SK-MEL-5 (cell line): ENCODE results near the gene PKD2. TPM values are rescaled to one million over a fixed set of nuclear protein-coding genes. Genes with fewer than 3 reads are reported as not detected.
A peak's percentile ranks its signal among the peaks of the same experiment; 100 is the strongest.
"Not testable (repeated sequence)": the region's sequence is repeated elsewhere in the genome, so short reads cannot be mapped to it uniquely, and the experiment has no call there.

Source experiments
- DNase-seq: peaks from one replicate; pipeline ENCODE4 v3.0.0-alpha.2; 2016; ENCODE audit warnings: low read depth, low spot score
- in situ Hi-C: cut with HindIII; loops from 2 replicates; pipeline ENCODE4 v1.10.0; 2016; ENCODE audit warnings: low sequenced_read_pairs, high pct_unique_total_duplicates, low pct_unique_long_range_greater_than_20kb
- total RNA-seq: library from RNA; depleted of rRNA; stranded (reverse); fragments of >200 nt; shearing (Covaris generic); gene quantifications from 2 replicates; pipeline ENCODE4 v1.2.3, GENCODE V29; 2014

PKD2 gene
- total RNA-seq, 1 experiment from 2014 or later, result 33.0 TPM

GRCh38 chr4:88012647-88013046 lies 5.2 kb downstream of the PKD2 start:
- no peak for DNase-seq
- in situ Hi-C loops, result no loop called here

GRCh38 chr4:88014386-88014905 lies 7.0 kb downstream of the PKD2 start:
- in situ Hi-C loops, result no loop called here
- DNase-seq, result peak; percentile 55

GRCh38 chr4:88015659-88016295 lies 8.3 kb downstream of the PKD2 start:
- in situ Hi-C loops, result no loop called here
- DNase-seq, result no peak

- in situ Hi-C loops, result no loop called here
- DNase-seq, result no peak
Measured at GRCh38 chr4:88017516-88018297, 10.3 kb downstream of the PKD2 start.

GRCh38 chr4:88018466-88018865 lies 11.0 kb downstream of the PKD2 start:
- in situ Hi-C loops, result no loop called here
- no peak for DNase-seq

- DNase-seq, result no peak
- in situ Hi-C loops, result no loop called here
Measured at GRCh38 chr4:88021824-88022223, 14.4 kb downstream of the PKD2 start.

- DNase-seq, result no peak
- in situ Hi-C loops, result no loop called here
Measured at GRCh38 chr4:88022289-88022688, 14.9 kb downstream of the PKD2 start.

- in situ Hi-C loops, result loop anchor here (25.0 kb wide), 1 partner anchor 486 kb away; the partner anchor contains the start of gene PYURF
- not testable (repeated sequence) for DNase-seq
Measured at GRCh38 chr4:88025868-88026661, 18.6 kb downstream of the PKD2 start.

GRCh38 chr4:88027611-88028608 lies 20.5 kb downstream of the PKD2 start:
- in situ Hi-C loops, result loop anchor here (25.0 kb wide), 1 partner anchor 484 kb away; the partner anchor contains the start of gene PYURF
- DNase-seq, result peak; percentile 91

- DNase-seq, result peak; percentile 38
- in situ Hi-C loops, result loop anchor here (25.0 kb wide), 1 partner anchor 483 kb away; the partner anchor contains the start of gene PYURF
Measured at GRCh38 chr4:88028946-88029345, 21.5 kb downstream of the PKD2 start.

GRCh38 chr4:88029556-88029955 lies 22.1 kb downstream of the PKD2 start:
- no peak for DNase-seq
- in situ Hi-C loops, result loop anchor here (25.0 kb wide), 1 partner anchor 483 kb away; the partner anchor contains the start of gene PYURF

- in situ Hi-C loops, result loop anchor here (25.0 kb wide), 1 partner anchor 482 kb away; the partner anchor contains the start of gene PYURF
- DNase-seq, result no peak
Measured at GRCh38 chr4:88030565-88031310, 23.3 kb downstream of the PKD2 start.

GRCh38 chr4:88033309-88033708 lies 25.9 kb downstream of the PKD2 start:
- in situ Hi-C loops, result loop anchor here (25.0 kb wide), 1 partner anchor 479 kb away; the partner anchor contains the start of gene PYURF
- DNase-seq, result peak; percentile 82

- no peak for DNase-seq
- in situ Hi-C loops, result loop anchor here (25.0 kb wide), 1 partner anchor 477 kb away; the partner anchor contains the start of gene PYURF
Measured at GRCh38 chr4:88035292-88035691, 27.9 kb downstream of the PKD2 start.

- in situ Hi-C loops, result loop anchor here (25.0 kb wide), 1 partner anchor 475 kb away; the partner anchor contains the start of gene PYURF
- peak; percentile 48 for DNase-seq
Measured at GRCh38 chr4:88037447-88037846, 30.0 kb downstream of the PKD2 start.

- no peak for DNase-seq
- in situ Hi-C loops, result loop anchor here (25.0 kb wide), 1 partner anchor 474 kb away; the partner anchor contains the start of gene PYURF
Measured at GRCh38 chr4:88037936-88038335, 30.5 kb downstream of the PKD2 start.
